GM12875 (cell line): ENCODE data around the gene CHAF1A.

Experiments used
- H3K4me3 ChIP-seq: one replicate; pipeline ENCODE4 v1.5.1; 2011; ENCODE audit warnings: low read depth, low read length, control low read depth
- CTCF ChIP-seq: IDR thresholded peaks from 2 replicates; pipeline ENCODE4 v1.5.1; 2011; ENCODE audit warnings: low read depth, mild to moderate bottlenecking, control low read depth, inconsistent platforms, low read length, moderate library complexity, borderline replicate concordance; ENCODE audit not compliant: insufficient read depth

CHAF1A gene

GRCh38 chr19:4449022-4449638, 46.7 kb downstream of the CHAF1A start:
- no peak for TF ChIP-seq CTCF
- H3K4me3 ChIP-seq, result no peak overlapping the region

- H3K4me3 ChIP-seq, result no peak overlapping the region
- no peak for TF ChIP-seq CTCF
Measured at GRCh38 chr19:4449639-4450028, 47.2 kb downstream of the CHAF1A start.

- H3K4me3 ChIP-seq, result no peak overlapping the region
- TF ChIP-seq CTCF, result no peak
Measured at GRCh38 chr19:4452230-4452990, 50.0 kb downstream of the CHAF1A start.

- H3K4me3 ChIP-seq, result no peak overlapping the region
- TF ChIP-seq CTCF, result no peak
Measured at GRCh38 chr19:4453232-4454179, 51.1 kb downstream of the CHAF1A start.

- H3K4me3 ChIP-seq, result no peak overlapping the region
- no peak for TF ChIP-seq CTCF
Measured at GRCh38 chr19:4454747-4455718, 52.6 kb downstream of the CHAF1A start.
